Coronary artery (tissue), 2 donors: ENCODE results near the gene LMAN1L.

Source experiments
- DNase-seq: peaks from one replicate; pipeline ENCODE4 v3.0.0-alpha.2; 2017; ENCODE audit warnings: low spot score
- H3K27ac ChIP-seq, 2 donors: fragments of 200-600 bp; sonication (generic); one replicate each; pipeline ENCODE4 v1.5.1; 2016 to 2019
- H3K4me3 ChIP-seq: fragments of 200-600 bp; sonication (generic); 2 replicates; pipeline ENCODE4 v1.5.1; 2016; ENCODE audit warnings: mild to moderate bottlenecking, moderate library complexity
- CTCF ChIP-seq: fragments of 200-600 bp; sonication (generic); IDR thresholded peaks from one replicate; pipeline ENCODE4 v1.5.1; 2019; ENCODE audit warnings: antibody characterized with exemption

The LMAN1L gene

DNA sequence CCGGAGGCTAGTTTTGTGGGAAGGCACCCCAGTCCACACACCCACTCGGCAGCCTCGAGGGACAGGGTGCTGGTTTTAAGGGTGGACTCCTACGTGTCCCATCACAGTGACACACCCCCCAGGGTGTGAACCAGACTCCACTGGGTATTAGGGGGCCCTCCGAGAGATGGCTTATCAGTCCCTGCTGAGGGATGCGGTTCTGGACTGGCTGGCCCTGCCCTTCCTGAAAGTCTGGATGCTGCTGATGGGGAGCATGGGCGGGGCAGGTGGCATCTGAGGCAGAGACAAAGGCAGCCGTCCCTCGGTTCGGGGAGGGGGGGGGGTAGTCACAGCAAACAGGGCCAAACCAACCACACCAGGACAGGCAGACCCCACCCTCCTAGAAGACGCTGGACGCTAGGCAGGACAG, 31.3 kb downstream of the LMAN1L start:
- H3K4me3 ChIP-seq = peak overlapping the region; percentile 100
- no peak for DNase-seq
- peak overlapping the region in 1 of 2 donors; percentile 92 for H3K27ac ChIP-seq
- no peak for TF ChIP-seq CTCF

- TF ChIP-seq CTCF = no peak
- Histone ChIP-seq H3K4me3 (no peak overlapping the region), H3K27ac (peak overlapping the region in 1 of 2 donors; percentile 92)
- no peak for DNase-seq
These were observed 31.9 kb downstream of the LMAN1L start for GRCh38 chr15:74844319-74845207.

DNA sequence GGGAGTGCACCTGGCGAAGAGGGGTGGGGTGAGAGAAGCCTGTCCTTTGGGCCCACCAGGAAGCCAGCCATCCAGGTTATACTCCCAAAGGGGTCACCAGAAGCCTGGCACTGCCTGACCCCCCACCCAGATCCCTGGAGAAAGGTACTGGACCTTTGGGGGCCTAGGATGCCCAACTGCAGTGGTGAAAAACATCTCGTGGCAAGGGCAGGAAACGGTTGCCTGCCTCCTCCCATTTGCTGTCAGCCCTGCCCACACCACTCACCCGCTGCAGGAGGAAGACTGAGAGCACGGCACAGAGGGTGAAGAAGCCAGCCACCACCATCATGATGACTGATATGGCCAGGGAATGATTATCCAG, 32.6 kb downstream of the LMAN1L start:
- no peak overlapping the region for H3K4me3 ChIP-seq
- TF ChIP-seq CTCF = no peak
- no peak overlapping the region for H3K27ac ChIP-seq
- no peak for DNase-seq

- no peak for DNase-seq
- H3K4me3 ChIP-seq = no peak overlapping the region
- no peak overlapping the region for H3K27ac ChIP-seq
- no peak for TF ChIP-seq CTCF
These were observed 32.9 kb downstream of the LMAN1L start for GRCh38 chr15:74845581-74845980.

DNA sequence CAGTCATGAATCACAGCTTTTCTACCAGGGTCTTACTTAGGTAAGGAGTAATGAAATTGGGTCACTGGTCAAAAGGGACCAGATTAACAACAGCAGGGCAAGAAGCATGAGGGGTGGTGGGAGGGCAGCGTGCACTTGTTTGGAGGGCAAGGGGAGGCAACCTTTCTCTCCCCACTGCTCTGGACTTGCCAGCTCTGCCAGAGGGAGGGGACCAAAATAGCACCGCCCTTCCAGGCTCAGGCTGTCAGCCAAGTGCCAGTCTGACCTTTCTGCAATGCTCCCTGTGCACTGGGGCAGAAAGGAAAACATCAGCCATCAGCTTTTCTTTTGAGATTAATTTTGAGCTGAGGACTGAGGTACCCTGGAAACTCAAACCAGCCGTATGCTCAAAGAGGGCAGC, 34.8 kb downstream of the LMAN1L start:
- H3K27ac ChIP-seq = no peak overlapping the region
- no peak for DNase-seq
- no peak for TF ChIP-seq CTCF
- no peak overlapping the region for H3K4me3 ChIP-seq

- Histone ChIP-seq H3K4me3 (no peak overlapping the region), H3K27ac (no peak overlapping the region)
- no peak for DNase-seq
- TF ChIP-seq CTCF = no peak
These were observed 37.8 kb downstream of the LMAN1L start for GRCh38 chr15:74850393-74850792.

- no peak for TF ChIP-seq CTCF
- no peak for DNase-seq
- Histone ChIP-seq H3K4me3 (no peak overlapping the region), H3K27ac (no peak overlapping the region)
These were observed 39.3 kb downstream of the LMAN1L start for GRCh38 chr15:74851960-74852359.
